ENCODE data around the gene FAM83D. TPM values are rescaled to one million over a fixed set of nuclear protein-coding genes. Genes with fewer than 3 reads are reported as not detected.

FAM83D gene
- total RNA-seq = 10 to 100 TPM; 10.5 to 12.4 TPM

GRCh38 chr20:38926142-38926933, at the start of gene FAM83D:
Gene FAM83D, plus strand, starts transcription at chr20:38926417. Its CDS starts 26 bp downstream, at chr20:38926443.
- Mint-ChIP-seq H3K9me3 (ENCODE audit: low read depth) (no peaks in the 10 kb centered on the region), H3K36me3 (ENCODE audit: low read depth) (peaks cover 16% of the 10 kb centered on the region), H3K4me1 (peaks cover 21% of the 10 kb centered on the region), H3K27me3 (no peaks in the 10 kb centered on the region), H3K27ac (peak within 1 kb of the TSS; percentile 19), H3K4me3 (peak within 1 kb of the TSS; percentile 81)
- intact Hi-C loops (cut with DNase I, micrococcal nuclease) = loop anchor here (1.0 kb wide), 7 partner anchors 36 to 280 kb away; partner anchors contain the start of genes DHX35 (in 2 of the 2) and ACTR5 (in 1 of the 2)
- CTCF ChIA-PET = interaction anchor here (0.6 to 8.9 kb wide), 21 partner anchors 11 to 279 kb away, joined by 3 to 68 read pairs (median 4); partner anchors contain the start of gene DHX35
- POLR2A ChIA-PET = interaction anchor here (0.6 to 3.0 kb wide), 4 partner anchors 36 to 869 kb away, joined by 4 to 17 read pairs (median 6); partner anchors contain the start of gene DHX35
- DNase-seq = peak; percentile 99
- peak; percentile 98 for ATAC-seq

- ATAC-seq = no peak
- Mint-ChIP-seq H3K36me3 (ENCODE audit: low read depth) (peaks cover 14% of the 10 kb centered on the region), H3K4me1 (peaks cover 88% of the 10 kb centered on the region), H3K27me3 (no peaks in the 10 kb centered on the region), H3K27ac (peak overlapping the region; percentile 5), H3K4me3 (no peak overlapping the region), H3K9me3 (ENCODE audit: low read depth) (no peaks in the 10 kb centered on the region)
- ChIA-PET POLR2A (interaction anchor here (0.6 kb wide), 1 partner anchor 35 kb away, joined by 4 read pairs; no protein-coding TSS in a partner anchor), CTCF (interaction anchor here (1.2 to 4.3 kb wide), 2 partner anchors 9 to 15 kb away, joined by 6 to 26 read pairs; no protein-coding TSS in a partner anchor)
- DNase-seq = peak; percentile 50
- intact Hi-C loops (cut with DNase I, micrococcal nuclease) = no loop called here
Measured at GRCh38 chr20:38877483-38877882, 48.7 kb upstream of the FAM83D start.

GRCh38 chr20:38878866-38879265, 47.4 kb upstream of the FAM83D start:
- ChIA-PET POLR2A (no interaction called here), CTCF (interaction anchor here (0.5 to 2.1 kb wide), 6 partner anchors 14 to 88 kb away, joined by 3 to 9 read pairs (median 4); no protein-coding TSS in a partner anchor)
- Mint-ChIP-seq H3K36me3 (ENCODE audit: low read depth) (peaks cover 18% of the 10 kb centered on the region), H3K4me3 (no peak overlapping the region), H3K9me3 (ENCODE audit: low read depth) (no peaks in the 10 kb centered on the region), H3K4me1 (peaks cover 86% of the 10 kb centered on the region), H3K27ac (no peak overlapping the region), H3K27me3 (no peaks in the 10 kb centered on the region)
- intact Hi-C loops (cut with DNase I, micrococcal nuclease) = no loop called here
- DNase-seq = no peak
- no peak for ATAC-seq

GRCh38 chr20:38880952-38881735, 45.1 kb upstream of the FAM83D start:
- no peak for DNase-seq
- Mint-ChIP-seq H3K27ac (no peak overlapping the region), H3K4me3 (no peak overlapping the region), H3K4me1 (peaks cover 69% of the 10 kb centered on the region), H3K9me3 (ENCODE audit: low read depth) (no peaks in the 10 kb centered on the region), H3K36me3 (ENCODE audit: low read depth) (peaks cover 23% of the 10 kb centered on the region), H3K27me3 (no peaks in the 10 kb centered on the region)
- ChIA-PET CTCF (interaction anchor here (1.0 to 1.2 kb wide), 2 partner anchors 10 to 51 kb away, joined by 3 read pairs; no protein-coding TSS in a partner anchor), POLR2A (no interaction called here)
- no peak for ATAC-seq
- intact Hi-C loops (cut with DNase I, micrococcal nuclease) = no loop called here

GRCh38 chr20:38881806-38882440, 44.3 kb upstream of the FAM83D start:
- DNase-seq (no peak), ATAC-seq (no peak)
- Mint-ChIP-seq H3K4me3 (no peak overlapping the region), H3K27me3 (no peaks in the 10 kb centered on the region), H3K36me3 (ENCODE audit: low read depth) (peaks cover 23% of the 10 kb centered on the region), H3K9me3 (ENCODE audit: low read depth) (no peaks in the 10 kb centered on the region), H3K27ac (peak overlapping the region; percentile 59), H3K4me1 (peaks cover 63% of the 10 kb centered on the region)
- CTCF ChIA-PET = interaction anchor here (0.7 kb wide), 1 partner anchor 158 kb away, joined by 3 read pairs; the partner anchor contains the start of gene SLC32A1
- intact Hi-C loops (cut with DNase I, micrococcal nuclease) = no loop called here
- POLR2A ChIA-PET = no interaction called here

- H3K27me3 Mint-ChIP-seq = no peaks in the 10 kb centered on the region
- ChIA-PET POLR2A (no interaction called here), CTCF (interaction anchor here (0.7 to 1.4 kb wide), 5 partner anchors 10 to 158 kb away, joined by 3 to 5 read pairs (median 3); partner anchors contain the start of gene SLC32A1)
- ATAC-seq (peak; percentile 34), DNase-seq (no peak)
- H3K4me1 Mint-ChIP-seq = peaks cover 60% of the 10 kb centered on the region
- no peaks in the 10 kb centered on the region for H3K9me3 Mint-ChIP-seq (ENCODE audit: low read depth)
- intact Hi-C loops (cut with DNase I, micrococcal nuclease) = no loop called here
- peaks cover 23% of the 10 kb centered on the region for H3K36me3 Mint-ChIP-seq (ENCODE audit: low read depth)
- no peak overlapping the region for H3K4me3 Mint-ChIP-seq
- H3K27ac Mint-ChIP-seq = peak overlapping the region; percentile 79
Measured at GRCh38 chr20:38882600-38882999, 43.6 kb upstream of the FAM83D start.

- H3K27me3 Mint-ChIP-seq = no peaks in the 10 kb centered on the region
- H3K4me3 Mint-ChIP-seq = no peak overlapping the region
- intact Hi-C loops (cut with DNase I, micrococcal nuclease) = no loop called here
- peak overlapping the region; percentile 79 for H3K27ac Mint-ChIP-seq
- CTCF ChIA-PET = interaction anchor here (0.6 to 1.4 kb wide), 8 partner anchors 8 to 117 kb away, joined by 3 to 5 read pairs (median 4); partner anchors contain the start of gene PPP1R16B
- ATAC-seq (no peak), DNase-seq (no peak)
- POLR2A ChIA-PET = no interaction called here
- H3K4me1 Mint-ChIP-seq = peaks cover 53% of the 10 kb centered on the region
- H3K9me3 Mint-ChIP-seq (ENCODE audit: low read depth) = no peaks in the 10 kb centered on the region
- H3K36me3 Mint-ChIP-seq (ENCODE audit: low read depth) = peaks cover 23% of the 10 kb centered on the region
Measured at GRCh38 chr20:38883081-38883980, 42.9 kb upstream of the FAM83D start.

GRCh38 chr20:38883981-38884733, 42.1 kb upstream of the FAM83D start:
- Mint-ChIP-seq H3K27ac (peak overlapping the region; percentile 25), H3K36me3 (ENCODE audit: low read depth) (peaks cover 23% of the 10 kb centered on the region)
- intact Hi-C loops (cut with DNase I, micrococcal nuclease) = no loop called here

GRCh38 chr20:38885357-38885756, 40.9 kb upstream of the FAM83D start:
- H3K9me3 Mint-ChIP-seq (ENCODE audit: low read depth) = no peaks in the 10 kb centered on the region
- no peak for DNase-seq
- H3K27ac Mint-ChIP-seq = no peak overlapping the region
- POLR2A ChIA-PET = no interaction called here
- CTCF ChIA-PET = interaction anchor here (0.7 kb wide), 1 partner anchor 13 kb away, joined by 3 read pairs; no protein-coding TSS in a partner anchor
- peaks cover 23% of the 10 kb centered on the region for H3K36me3 Mint-ChIP-seq (ENCODE audit: low read depth)
- H3K4me1 Mint-ChIP-seq = peaks cover 52% of the 10 kb centered on the region
- no peaks in the 10 kb centered on the region for H3K27me3 Mint-ChIP-seq
- intact Hi-C loops (cut with DNase I, micrococcal nuclease) = no loop called here
- ATAC-seq = no peak
- no peak overlapping the region for H3K4me3 Mint-ChIP-seq

More at GRCh38 chr20:38883981-38884733, 42.1 kb upstream of the FAM83D start:
- DNase-seq (no peak), ATAC-seq (no peak)
- no peak overlapping the region for H3K4me3 Mint-ChIP-seq
- no peaks in the 10 kb centered on the region for H3K9me3 Mint-ChIP-seq (ENCODE audit: low read depth)
- ChIA-PET CTCF (interaction anchor here (0.6 to 1.4 kb wide), 5 partner anchors 9 to 118 kb away, joined by 3 to 5 read pairs (median 4); partner anchors contain the start of gene PPP1R16B), POLR2A (no interaction called here)
- H3K4me1 Mint-ChIP-seq = peaks cover 45% of the 10 kb centered on the region
- H3K27me3 Mint-ChIP-seq = no peaks in the 10 kb centered on the region
